ENCODE measurements around the gene SIRT7. TPM values are rescaled to one million over a fixed set of nuclear protein-coding genes. Genes with fewer than 3 reads are reported as not detected.

SIRT7 gene
- polyA plus RNA-seq, 1 of the 3 experiments (the other 2 are of a cell fraction) = 32.6 TPM

GRCh38 chr17:81911969-81912368 lies 6.0 kb downstream of the SIRT7 start:
- no peak overlapping the region for H3K9ac ChIP-seq
- no peaks in the 10 kb centered on the region for H3K27me3 ChIP-seq (ENCODE audit: insufficient read depth)
- H2AFZ ChIP-seq (ENCODE audit: low read depth) = no peak overlapping the region
- peaks cover 13 to 25% of the 10 kb centered on the region in 2 experiments for H3K4me1 ChIP-seq (ENCODE audit: control insufficient read depth in 1 of 2, insufficient read depth in 2 of 2, low read depth in 1 of 2, low read length in 1 of 2)
- TF ChIP-seq MEF2A (IDR thresholded peaks at IDR 0.05; ENCODE audit: borderline replicate concordance, low read depth) = no peak
- TF ChIP-seq SIN3A (IDR thresholded peaks at IDR 0.05; ENCODE audit: borderline replicate concordance, low read depth, low read length) = no peak
- TF ChIP-seq IRF3 (IDR thresholded peaks at IDR 0.05; ENCODE audit: low read depth, low read length) = no peak
- TF ChIP-seq EP300 (IDR thresholded peaks at IDR 0.05; ENCODE audit: borderline replicate concordance in 1 of 2, low read depth in 1 of 2, low read length in 1 of 2) = no peak
- no peak for TF ChIP-seq MAX (IDR thresholded peaks at IDR 0.05; ENCODE audit: low read depth)
- no peak for TF ChIP-seq NFIC (IDR thresholded peaks at IDR 0.05; ENCODE audit: borderline replicate concordance)
- no peak for TF ChIP-seq YY1 (IDR thresholded peaks at IDR 0.05; ENCODE audit: low read depth)
- no peak for TF ChIP-seq PBX3 (IDR thresholded peaks at IDR 0.05)
- TF ChIP-seq MXI1 (IDR thresholded peaks at IDR 0.05; ENCODE audit: low read depth, low read length) = no peak
- no peaks in the 10 kb centered on the region for H3K9me3 ChIP-seq
- peaks cover 19% of the 10 kb centered on the region for H3F3A ChIP-seq (replicated peaks; ENCODE audit: insufficient read depth)
- no peak for DNase-seq
- 91% methylated on average over 16 of the region's 19 CpGs for WGBS (ENCODE audit: low lambda C conversion rate)
- H3K27ac ChIP-seq (ENCODE audit: low read depth in 2 of 2, low read length in 1 of 2) = peak overlapping the region in 1 of 2 experiments; percentile 43; a peak in 2 of 4 replicates
- H3K79me2 ChIP-seq (ENCODE audit: insufficient read depth) = peaks cover 28% of the 10 kb centered on the region
- H3K36me3 ChIP-seq (replicated peaks in 1 of 2; ENCODE audit: control insufficient read depth in 1 of 2, insufficient read depth in 2 of 2, low read length in 1 of 2) = peaks cover 27 to 67% of the 10 kb centered on the region in 2 experiments
- H3K4me3 ChIP-seq (ENCODE audit: low read depth in 2 of 2, low read length in 1 of 2) = no peak overlapping the region
- peaks cover 32% of the 10 kb centered on the region for H4K20me1 ChIP-seq (ENCODE audit: insufficient read depth)
- POLR2A ChIA-PET = no interaction called here
- H3K9me2 ChIP-seq = no peaks in the 10 kb centered on the region
- CTCF ChIA-PET = interaction anchor here (0.7 to 3.8 kb wide), 6 partner anchors 13 to 242 kb away, joined by 3 to 20 read pairs (median 4); no protein-coding TSS in a partner anchor
- H3K4me2 ChIP-seq = no peak overlapping the region

DNA sequence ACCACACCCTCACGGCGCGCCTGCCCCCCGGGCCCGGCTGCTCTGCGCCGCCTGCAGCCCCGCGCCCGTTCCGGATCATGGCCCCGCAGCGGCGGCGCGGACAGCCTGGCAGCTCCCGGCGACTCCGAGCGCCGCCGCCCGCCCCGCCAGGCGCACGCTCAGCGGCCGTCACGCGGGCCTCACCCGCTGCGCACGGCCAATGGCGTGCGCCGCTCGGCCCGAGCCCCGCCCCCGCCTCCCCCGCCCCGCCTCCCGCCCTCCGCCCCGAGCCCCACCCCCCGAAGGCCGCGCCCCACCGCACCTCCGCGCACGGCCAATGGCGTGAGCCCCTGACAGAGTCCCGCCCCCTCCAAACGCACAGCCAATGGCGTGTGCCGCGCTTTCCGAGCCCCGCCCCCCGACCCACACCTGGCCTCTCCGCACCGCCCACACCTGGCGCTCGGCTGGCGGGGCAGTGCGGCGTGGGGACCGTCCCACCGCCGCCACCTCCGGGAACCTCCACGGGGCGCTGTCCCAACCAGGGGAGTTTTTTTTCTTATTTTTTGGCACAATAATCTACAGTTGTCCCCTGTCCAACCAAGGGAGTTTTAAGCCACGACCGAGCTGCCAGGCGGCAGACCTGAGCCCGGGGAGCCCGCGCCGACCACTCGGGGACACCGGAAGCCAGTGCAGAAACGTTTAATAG lies 6.6 kb downstream of the SIRT7 start, which contains the start of gene PCYT2:
TSS of gene PCYT2 (minus strand) at position 123 of the 685 bp plus-strand sequence. CDS start at position 79, 44 bp downstream.
- peaks cover 15% of the 10 kb centered on the region for H3F3A ChIP-seq (replicated peaks; ENCODE audit: insufficient read depth)
- 15% methylated on average over 35 of the region's 84 CpGs for WGBS (ENCODE audit: low lambda C conversion rate)
- H3K79me2 ChIP-seq (ENCODE audit: insufficient read depth) = peaks cover 22% of the 10 kb centered on the region
- peak within 1 kb of the TSS; percentile 71 for H3K9ac ChIP-seq
- H3K27me3 ChIP-seq (ENCODE audit: insufficient read depth) = no peaks in the 10 kb centered on the region
- POLR2A ChIA-PET = interaction anchor here (0.6 to 1.7 kb wide), 2 partner anchors 10 to 44 kb away, joined by 3 to 6 read pairs; no protein-coding TSS in a partner anchor
- H2AFZ ChIP-seq (ENCODE audit: low read depth) = no peak within 1 kb of the TSS; the same call in 1 of the 2 replicates
- peaks cover 8 to 19% of the 10 kb centered on the region in 2 experiments; a peak in 2 of 4 replicates for H3K4me1 ChIP-seq (ENCODE audit: control insufficient read depth in 1 of 2, insufficient read depth in 2 of 2, low read depth in 1 of 2, low read length in 1 of 2)
- H3K9me3 ChIP-seq = no peaks in the 10 kb centered on the region
- peak within 1 kb of the TSS in 1 of 2 experiments; percentile 44; a peak in 2 of 4 replicates for H3K27ac ChIP-seq (ENCODE audit: low read depth in 2 of 2, low read length in 1 of 2)
- no peaks in the 10 kb centered on the region for H3K9me2 ChIP-seq
- H4K20me1 ChIP-seq (ENCODE audit: insufficient read depth) = peaks cover 27% of the 10 kb centered on the region
- peak; percentile 100 for DNase-seq
- peak within 1 kb of the TSS; percentile 85 to 96 for H3K4me3 ChIP-seq (ENCODE audit: low read depth in 2 of 2, low read length in 1 of 2)
- CTCF ChIA-PET = interaction anchor here (0.6 to 3.8 kb wide), 8 partner anchors 10 to 109 kb away, joined by 3 to 20 read pairs (median 4); no protein-coding TSS in a partner anchor
- peaks cover 27 to 72% of the 10 kb centered on the region in 2 experiments for H3K36me3 ChIP-seq (replicated peaks in 1 of 2; ENCODE audit: control insufficient read depth in 1 of 2, insufficient read depth in 2 of 2, low read length in 1 of 2)
- H3K4me2 ChIP-seq = peak within 1 kb of the TSS; percentile 100
- no peak for TF ChIP-seq CHD2 (IDR thresholded peaks at IDR 0.05; ENCODE audit: low read length, partially characterized antibody)
- no peak for TF ChIP-seq REST (IDR thresholded peaks at IDR 0.05; ENCODE audit: low read depth, low read length)
- 0 out of 2 replicates have a peak, but pooled peaks have one; percentile 2 for TF ChIP-seq GABPA (IDR thresholded peaks at IDR 0.05; ENCODE audit: low read depth)
- no peak for TF ChIP-seq TAF1 (IDR thresholded peaks at IDR 0.05; ENCODE audit: borderline replicate concordance, low read depth, low read length)
- TF ChIP-seq RAD21 (IDR thresholded peaks at IDR 0.05; ENCODE audit: low read length) = no peak
- no peak for TF ChIP-seq TCF12 (IDR thresholded peaks at IDR 0.05)
- TF ChIP-seq, protein P1, sequence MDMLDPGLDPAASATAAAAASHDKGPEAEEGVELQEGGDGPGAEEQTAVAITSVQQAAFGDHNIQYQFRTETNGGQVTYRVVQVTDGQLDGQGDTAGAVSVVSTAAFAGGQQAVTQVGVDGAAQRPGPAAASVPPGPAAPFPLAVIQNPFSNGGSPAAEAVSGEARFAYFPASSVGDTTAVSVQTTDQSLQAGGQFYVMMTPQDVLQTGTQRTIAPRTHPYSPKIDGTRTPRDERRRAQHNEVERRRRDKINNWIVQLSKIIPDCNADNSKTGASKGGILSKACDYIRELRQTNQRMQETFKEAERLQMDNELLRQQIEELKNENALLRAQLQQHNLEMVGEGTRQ (IDR thresholded peaks at IDR 0.05; ENCODE audit: borderline replicate concordance, low read depth, low read length) = peak; percentile 9; the same call in 1 of the 2 replicates
- TF ChIP-seq, protein P2, sequence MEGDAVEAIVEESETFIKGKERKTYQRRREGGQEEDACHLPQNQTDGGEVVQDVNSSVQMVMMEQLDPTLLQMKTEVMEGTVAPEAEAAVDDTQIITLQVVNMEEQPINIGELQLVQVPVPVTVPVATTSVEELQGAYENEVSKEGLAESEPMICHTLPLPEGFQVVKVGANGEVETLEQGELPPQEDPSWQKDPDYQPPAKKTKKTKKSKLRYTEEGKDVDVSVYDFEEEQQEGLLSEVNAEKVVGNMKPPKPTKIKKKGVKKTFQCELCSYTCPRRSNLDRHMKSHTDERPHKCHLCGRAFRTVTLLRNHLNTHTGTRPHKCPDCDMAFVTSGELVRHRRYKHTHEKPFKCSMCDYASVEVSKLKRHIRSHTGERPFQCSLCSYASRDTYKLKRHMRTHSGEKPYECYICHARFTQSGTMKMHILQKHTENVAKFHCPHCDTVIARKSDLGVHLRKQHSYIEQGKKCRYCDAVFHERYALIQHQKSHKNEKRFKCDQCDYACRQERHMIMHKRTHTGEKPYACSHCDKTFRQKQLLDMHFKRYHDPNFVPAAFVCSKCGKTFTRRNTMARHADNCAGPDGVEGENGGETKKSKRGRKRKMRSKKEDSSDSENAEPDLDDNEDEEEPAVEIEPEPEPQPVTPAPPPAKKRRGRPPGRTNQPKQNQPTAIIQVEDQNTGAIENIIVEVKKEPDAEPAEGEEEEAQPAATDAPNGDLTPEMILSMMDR (IDR thresholded peaks at IDR 0.05) = peak; percentile 10; the same call in 1 of the 2 replicates
